ENCODE data around the gene C1QB. TPM values are rescaled to one million over a fixed set of nuclear protein-coding genes. Genes with fewer than 3 reads are reported as not detected.

Gene C1QB
- polyA plus RNA-seq, 1 donor (not counting 4 experiments of a cell fraction or from before 2014, with no cell fraction given): not detected

DNA sequence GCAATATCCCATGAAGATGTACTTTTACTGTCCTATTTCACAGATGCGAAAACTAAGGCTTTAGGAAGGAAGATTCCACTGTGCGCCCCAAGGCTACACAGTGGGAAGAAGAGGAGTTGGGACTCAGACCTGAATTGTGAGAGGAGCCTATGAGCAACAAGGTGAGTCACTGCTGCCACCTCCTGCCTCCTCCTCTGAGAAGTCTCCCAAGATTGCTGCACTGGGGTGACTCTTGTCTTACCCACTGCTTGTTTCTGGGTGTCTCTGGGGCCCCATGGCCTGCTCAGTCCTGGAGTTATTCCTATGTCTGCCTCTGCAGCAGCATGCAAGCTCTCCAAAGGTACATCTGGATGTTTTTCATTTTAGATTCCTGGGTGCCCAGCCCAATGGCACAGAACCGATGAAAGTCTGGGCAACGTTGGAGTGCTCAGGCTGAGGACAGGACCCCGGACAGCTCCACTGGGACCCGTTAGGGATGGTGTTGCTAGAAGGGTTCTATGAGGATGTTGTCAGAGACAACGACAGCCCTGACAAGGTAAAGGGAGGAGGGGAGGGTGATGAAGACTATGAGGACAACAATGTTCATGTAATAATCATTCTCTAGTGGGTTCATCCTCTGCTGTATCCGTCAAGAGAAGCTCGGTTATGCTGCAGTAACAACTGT lies 27.6 kb upstream of the C1QB start:
- dilution Hi-C loops (cut with MboI; ENCODE audit: extremely low pct_ligation_motif_present, low sequenced_read_pairs): no loop called here
- no peaks in the 10 kb centered on the region for H3K36me3 ChIP-seq (ENCODE audit: control insufficient read depth in 2 of 2, extremely low read depth in 1 of 2, insufficient read depth in 2 of 2, low read length in 2 of 2)
- no peak overlapping the region for H3K9ac ChIP-seq (ENCODE audit: control insufficient read depth, extremely low read depth, insufficient read depth, low read length)
- H3K27me3 ChIP-seq (ENCODE audit: control insufficient read depth, extremely low read depth, insufficient read depth, low read length): peaks cover 9% of the 10 kb centered on the region
- DNase-seq (ENCODE audit: low read depth, low spot score) (no peak), FAIRE-seq (no peak)
- H4K20me1 ChIP-seq (ENCODE audit: control insufficient read depth, extremely low read depth, insufficient read depth, low read length): no peaks in the 10 kb centered on the region
- no peak overlapping the region for H2AFZ ChIP-seq (ENCODE audit: control insufficient read depth, low read length)
- no peaks in the 10 kb centered on the region for H3K9me3 ChIP-seq (ENCODE audit: control insufficient read depth, low read depth, low read length)
- H3K4me2 ChIP-seq (ENCODE audit: control insufficient read depth, extremely low read depth, insufficient read depth, low read depth, low read length): no peak overlapping the region
- no peak overlapping the region for H3K4me3 ChIP-seq (ENCODE audit: control insufficient read depth in 2 of 3, extremely low read depth in 1 of 3, insufficient read depth in 2 of 3, low read depth in 1 of 3, low read length in 3 of 3)
- no peaks in the 10 kb centered on the region for H3K4me1 ChIP-seq (ENCODE audit: control insufficient read depth, extremely low read depth, insufficient read depth, low read length)
- H3K27ac ChIP-seq (ENCODE audit: control insufficient read depth, insufficient read depth, low read length): no peak overlapping the region
- TF ChIP-seq EZH2 (IDR thresholded peaks at IDR 0.05; ENCODE audit: low read length): no peak
- TF ChIP-seq, protein P1, sequence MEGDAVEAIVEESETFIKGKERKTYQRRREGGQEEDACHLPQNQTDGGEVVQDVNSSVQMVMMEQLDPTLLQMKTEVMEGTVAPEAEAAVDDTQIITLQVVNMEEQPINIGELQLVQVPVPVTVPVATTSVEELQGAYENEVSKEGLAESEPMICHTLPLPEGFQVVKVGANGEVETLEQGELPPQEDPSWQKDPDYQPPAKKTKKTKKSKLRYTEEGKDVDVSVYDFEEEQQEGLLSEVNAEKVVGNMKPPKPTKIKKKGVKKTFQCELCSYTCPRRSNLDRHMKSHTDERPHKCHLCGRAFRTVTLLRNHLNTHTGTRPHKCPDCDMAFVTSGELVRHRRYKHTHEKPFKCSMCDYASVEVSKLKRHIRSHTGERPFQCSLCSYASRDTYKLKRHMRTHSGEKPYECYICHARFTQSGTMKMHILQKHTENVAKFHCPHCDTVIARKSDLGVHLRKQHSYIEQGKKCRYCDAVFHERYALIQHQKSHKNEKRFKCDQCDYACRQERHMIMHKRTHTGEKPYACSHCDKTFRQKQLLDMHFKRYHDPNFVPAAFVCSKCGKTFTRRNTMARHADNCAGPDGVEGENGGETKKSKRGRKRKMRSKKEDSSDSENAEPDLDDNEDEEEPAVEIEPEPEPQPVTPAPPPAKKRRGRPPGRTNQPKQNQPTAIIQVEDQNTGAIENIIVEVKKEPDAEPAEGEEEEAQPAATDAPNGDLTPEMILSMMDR (optimal IDR thresholded peaks at IDR 0.05 in 1 of 3, IDR thresholded peaks at IDR 0.05 in 1 of 3, conservative IDR thresholded peaks at IDR 0.05 in 1 of 3; ENCODE audit: extremely low read depth in 1 of 3, insufficient read depth in 2 of 3, low read length in 3 of 3): no peak
- no peaks in the 10 kb centered on the region for H3K79me2 ChIP-seq (ENCODE audit: control insufficient read depth, insufficient read depth, low read length)
- no peaks in the 10 kb centered on the region for H3K9me1 ChIP-seq (ENCODE audit: control insufficient read depth, extremely low read depth, insufficient read depth, low read length)

DNA sequence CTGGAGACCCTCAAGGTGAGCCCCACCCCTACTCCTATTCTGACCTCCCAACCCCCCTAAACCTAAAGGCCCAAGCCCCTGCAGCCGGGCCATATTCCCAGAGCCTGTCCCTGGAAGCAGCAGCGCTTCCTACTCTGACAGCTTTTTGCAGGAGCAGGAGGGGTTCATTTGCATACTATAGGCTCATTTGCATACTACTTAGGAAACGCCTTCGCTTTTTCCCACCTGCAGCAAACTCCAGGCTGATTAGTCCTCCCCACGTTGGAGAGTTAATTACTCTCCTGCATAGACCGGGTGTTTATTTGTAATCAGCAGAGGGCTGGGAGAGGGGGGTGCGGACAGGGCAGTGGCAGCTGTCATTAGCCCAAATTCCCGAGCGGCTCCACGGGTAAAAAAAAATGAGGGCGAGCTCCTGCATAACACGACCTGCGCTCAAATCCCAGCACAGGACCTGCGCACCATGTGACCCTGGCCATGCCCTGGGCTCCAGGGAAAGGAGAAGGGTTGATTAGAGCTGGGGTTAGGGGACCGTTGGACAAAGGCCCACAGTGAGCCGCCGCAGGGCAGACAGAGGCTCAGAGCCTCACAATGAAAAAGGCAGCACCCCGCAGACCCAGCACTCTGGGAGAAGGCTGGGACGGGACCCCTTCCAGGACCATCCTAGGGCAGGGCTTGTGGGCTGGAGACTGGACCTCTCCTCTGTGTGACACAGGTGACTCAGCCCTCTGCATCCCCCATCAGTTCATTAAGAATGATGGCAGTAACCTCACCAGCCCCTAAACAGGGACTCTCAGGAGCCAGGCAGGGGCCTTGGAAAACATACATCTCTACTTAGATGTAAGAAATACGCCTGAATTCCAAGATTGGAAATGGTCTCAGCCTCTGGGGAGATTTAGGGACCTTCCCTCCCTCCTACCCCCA lies 26.5 kb upstream of the C1QB start:
- no peaks in the 10 kb centered on the region for H3K4me1 ChIP-seq (ENCODE audit: control insufficient read depth, extremely low read depth, insufficient read depth, low read length)
- FAIRE-seq (no peak), DNase-seq (ENCODE audit: low read depth, low spot score) (no peak)
- H3K27me3 ChIP-seq (ENCODE audit: control insufficient read depth, extremely low read depth, insufficient read depth, low read length): peaks cover 12% of the 10 kb centered on the region
- no peaks in the 10 kb centered on the region for H4K20me1 ChIP-seq (ENCODE audit: control insufficient read depth, extremely low read depth, insufficient read depth, low read length)
- dilution Hi-C loops (cut with MboI; ENCODE audit: extremely low pct_ligation_motif_present, low sequenced_read_pairs): no loop called here
- no peak overlapping the region for H2AFZ ChIP-seq (ENCODE audit: control insufficient read depth, low read length)
- H3K4me3 ChIP-seq (ENCODE audit: control insufficient read depth in 2 of 3, extremely low read depth in 1 of 3, insufficient read depth in 2 of 3, low read depth in 1 of 3, low read length in 3 of 3): no peak overlapping the region
- H3K9ac ChIP-seq (ENCODE audit: control insufficient read depth, extremely low read depth, insufficient read depth, low read length): no peak overlapping the region
- no peak overlapping the region for H3K27ac ChIP-seq (ENCODE audit: control insufficient read depth, insufficient read depth, low read length)
- H3K9me1 ChIP-seq (ENCODE audit: control insufficient read depth, extremely low read depth, insufficient read depth, low read length): no peaks in the 10 kb centered on the region
- no peak for TF ChIP-seq EZH2 (IDR thresholded peaks at IDR 0.05; ENCODE audit: low read length)
- TF ChIP-seq, protein P1 (optimal IDR thresholded peaks at IDR 0.05 in 1 of 3, IDR thresholded peaks at IDR 0.05 in 1 of 3, conservative IDR thresholded peaks at IDR 0.05 in 1 of 3; ENCODE audit: extremely low read depth in 1 of 3, insufficient read depth in 2 of 3, low read length in 3 of 3): no peak
- H3K79me2 ChIP-seq (ENCODE audit: control insufficient read depth, insufficient read depth, low read length): no peaks in the 10 kb centered on the region
- H3K36me3 ChIP-seq (ENCODE audit: control insufficient read depth in 2 of 2, extremely low read depth in 1 of 2, insufficient read depth in 2 of 2, low read length in 2 of 2): no peaks in the 10 kb centered on the region
- H3K4me2 ChIP-seq (ENCODE audit: control insufficient read depth, extremely low read depth, insufficient read depth, low read depth, low read length): no peak overlapping the region
- no peaks in the 10 kb centered on the region for H3K9me3 ChIP-seq (ENCODE audit: control insufficient read depth, low read depth, low read length)

All from keratinocyte (primary cell).